Jurkat, Clone E6-1 (cell line): ENCODE data around the gene ITCH.
"Not testable (repeated sequence)": the region's sequence is repeated elsewhere in the genome, so short reads cannot be mapped to it uniquely, and the experiment has no call there.

Source experiments
- DNase-seq: peaks from one replicate; pipeline ENCODE4 v3.0.0-alpha.2; 2011; ENCODE audit warnings: low read depth, low spot score
- H3K4me3 ChIP-seq: 2 replicates; pipeline ENCODE4 v1.5.1; 2011; ENCODE audit warnings: mild to moderate bottlenecking, low read length, control low read depth, moderate library complexity

ITCH gene

GRCh38 chr20:34517114-34517505 is 154.0 kb downstream of the ITCH start:
- no peak for DNase-seq
- peak overlapping the region; percentile 85 for H3K4me3 ChIP-seq

GRCh38 chr20:34518863-34519262 is 155.8 kb downstream of the ITCH start:
- not testable (repeated sequence) for H3K4me3 ChIP-seq, DNase-seq

- not testable (repeated sequence) for H3K4me3 ChIP-seq, DNase-seq
Measured at GRCh38 chr20:34519841-34520240, 156.8 kb downstream of the ITCH start.

GRCh38 chr20:34522969-34523871 is 160.1 kb downstream of the ITCH start:
- H3K4me3 ChIP-seq, result no peak overlapping the region
- peak; percentile 50 for DNase-seq

GRCh38 chr20:34524426-34524825 is 161.4 kb downstream of the ITCH start:
- DNase-seq, result no peak

GRCh38 chr20:34525342-34525708 is 162.3 kb downstream of the ITCH start:
- DNase-seq, result no peak
- no peak overlapping the region for H3K4me3 ChIP-seq

More at GRCh38 chr20:34524426-34524825, 161.4 kb downstream of the ITCH start:
- no peak overlapping the region for H3K4me3 ChIP-seq

GRCh38 chr20:34525709-34526416 is 162.8 kb downstream of the ITCH start:
- H3K4me3 ChIP-seq, result no peak overlapping the region
- no peak for DNase-seq

- no peak overlapping the region for H3K4me3 ChIP-seq
- no peak for DNase-seq
Measured at GRCh38 chr20:34526466-34526865, 163.4 kb downstream of the ITCH start.

GRCh38 chr20:34527016-34527415 is 163.9 kb downstream of the ITCH start:
- no peak overlapping the region for H3K4me3 ChIP-seq
- no peak for DNase-seq

GRCh38 chr20:34528921-34529297 is 165.8 kb downstream of the ITCH start:
- DNase-seq, result no peak
- no peak overlapping the region for H3K4me3 ChIP-seq

- H3K4me3 ChIP-seq, result no peak overlapping the region
- no peak for DNase-seq
Measured at GRCh38 chr20:34529742-34530141, 166.7 kb downstream of the ITCH start.

GRCh38 chr20:34530342-34530741 is 167.3 kb downstream of the ITCH start:
- DNase-seq, result no peak
- no peak overlapping the region for H3K4me3 ChIP-seq

GRCh38 chr20:34531608-34532265 is 168.7 kb downstream of the ITCH start:
- no peak overlapping the region for H3K4me3 ChIP-seq

GRCh38 chr20:34532320-34532719 is 169.2 kb downstream of the ITCH start:
- H3K4me3 ChIP-seq, result no peak overlapping the region
- DNase-seq, result no peak

More at GRCh38 chr20:34531608-34532265, 168.7 kb downstream of the ITCH start:
- no peak for DNase-seq

GRCh38 chr20:34532756-34533155 is 169.7 kb downstream of the ITCH start:
- no peak for DNase-seq
- no peak overlapping the region for H3K4me3 ChIP-seq

GRCh38 chr20:34534391-34535165 is 171.5 kb downstream of the ITCH start:
- no peak overlapping the region for H3K4me3 ChIP-seq
- DNase-seq, result no peak

- DNase-seq, result no peak
- no peak overlapping the region for H3K4me3 ChIP-seq
Measured at GRCh38 chr20:34535301-34535840, 172.3 kb downstream of the ITCH start.

- no peak overlapping the region for H3K4me3 ChIP-seq
- no peak for DNase-seq
Measured at GRCh38 chr20:34535857-34536256, 172.8 kb downstream of the ITCH start.
